ENCODE results near the gene ASTN2. TPM values are rescaled to one million over a fixed set of nuclear protein-coding genes. Genes with fewer than 3 reads are reported as not detected.

ASTN2 gene
- polyA plus RNA-seq, 1 donor from 2014 or later: 6.8 TPM

DNA sequence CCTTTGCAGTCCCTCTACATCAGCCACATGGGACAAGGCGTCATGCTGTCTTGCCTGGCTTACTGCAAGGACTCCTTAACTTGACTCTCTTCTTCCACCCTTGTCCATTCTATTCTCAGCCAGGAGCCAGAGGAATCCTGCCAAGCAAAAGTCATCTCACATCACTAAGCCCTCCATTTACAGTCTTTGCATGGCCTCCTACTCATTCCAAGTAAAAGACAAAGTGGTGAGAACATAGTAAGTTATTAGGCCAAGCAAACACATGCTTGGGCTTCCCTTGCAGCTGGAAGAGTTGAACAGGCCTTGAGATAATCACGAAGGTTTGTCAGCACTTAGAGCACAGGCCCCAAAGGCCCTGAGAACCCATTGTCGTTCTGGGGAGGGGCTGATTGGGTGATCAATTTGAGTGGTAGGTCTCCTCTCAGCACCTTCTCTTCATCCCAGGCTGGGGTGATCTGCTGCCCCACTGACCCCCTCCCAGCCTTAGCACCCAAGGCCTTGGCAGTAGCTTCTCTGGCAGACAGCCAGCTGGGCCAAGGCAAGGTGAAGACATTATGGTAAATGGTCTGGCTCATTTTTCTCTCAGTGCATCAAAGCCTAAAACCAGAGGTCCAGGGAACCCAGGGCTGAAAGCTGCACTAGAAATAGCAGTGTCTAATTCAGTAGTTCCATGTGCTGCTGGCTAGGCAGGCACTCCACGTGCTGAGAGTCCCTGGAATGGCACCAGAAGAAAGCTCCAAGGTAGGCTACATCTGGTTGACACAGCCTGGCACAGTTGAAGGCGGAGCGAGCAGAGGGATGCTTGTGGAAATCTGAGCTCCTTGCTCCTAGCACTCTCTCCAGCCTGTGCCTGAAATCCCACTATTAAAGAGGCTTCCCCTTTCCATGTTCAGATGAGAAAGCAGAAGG is 121.4 kb downstream of the ASTN2 start:
- Histone ChIP-seq H2AFZ (ENCODE audit: low read depth, low read length) (no peak overlapping the region), H3K9me3 (ENCODE audit: low read length) (no peaks in the 10 kb centered on the region), H3F3A (ENCODE audit: insufficient read depth, low read length, poor library complexity, severe bottlenecking) (no peaks in the 10 kb centered on the region), H3K4me3 (ENCODE audit: low read length) (no peak overlapping the region), H3K36me3 (ENCODE audit: insufficient read depth, low read length) (no peaks in the 10 kb centered on the region), H3K27me3 (ENCODE audit: insufficient read depth, low read depth, low read length) (no peaks in the 10 kb centered on the region), H3K9me2 (ENCODE audit: insufficient read depth, low read length) (no peaks in the 10 kb centered on the region), H3K27ac (ENCODE audit: low read length) (no peak overlapping the region), H3K79me2 (replicated peaks; ENCODE audit: insufficient read depth, low read length) (no peaks in the 10 kb centered on the region), H3K9ac (ENCODE audit: low read length) (no peak overlapping the region), H3K4me2 (ENCODE audit: low read length) (no peak overlapping the region), H4K20me1 (ENCODE audit: insufficient read depth) (no peaks in the 10 kb centered on the region)
- TF ChIP-seq EZH2 (IDR thresholded peaks at IDR 0.05; ENCODE audit: borderline replicate concordance, insufficient read depth, low read length, poor library complexity, severe bottlenecking): no peak
- TF ChIP-seq RAD21 (conservative IDR thresholded peaks at IDR 0.05): no peak
- no peak for TF ChIP-seq EP300 (conservative IDR thresholded peaks at IDR 0.05; ENCODE audit: poor library complexity, severe bottlenecking)
- no peak for TF ChIP-seq POLR2AphosphoS5 (IDR thresholded peaks at IDR 0.05)
- TF ChIP-seq MXI1 (conservative IDR thresholded peaks at IDR 0.05; ENCODE audit: poor library complexity, severe bottlenecking): no peak
- no peak for TF ChIP-seq REST (IDR thresholded peaks at IDR 0.05; ENCODE audit: borderline replicate concordance)
- no peak for TF ChIP-seq CTCF (IDR thresholded peaks at IDR 0.05; ENCODE audit: poor library complexity, severe bottlenecking)
- TF ChIP-seq TAF1 (IDR thresholded peaks at IDR 0.05; ENCODE audit: low read depth): no peak
- TF ChIP-seq SMC3 (conservative IDR thresholded peaks at IDR 0.05; ENCODE audit: poor library complexity): no peak

DNA sequence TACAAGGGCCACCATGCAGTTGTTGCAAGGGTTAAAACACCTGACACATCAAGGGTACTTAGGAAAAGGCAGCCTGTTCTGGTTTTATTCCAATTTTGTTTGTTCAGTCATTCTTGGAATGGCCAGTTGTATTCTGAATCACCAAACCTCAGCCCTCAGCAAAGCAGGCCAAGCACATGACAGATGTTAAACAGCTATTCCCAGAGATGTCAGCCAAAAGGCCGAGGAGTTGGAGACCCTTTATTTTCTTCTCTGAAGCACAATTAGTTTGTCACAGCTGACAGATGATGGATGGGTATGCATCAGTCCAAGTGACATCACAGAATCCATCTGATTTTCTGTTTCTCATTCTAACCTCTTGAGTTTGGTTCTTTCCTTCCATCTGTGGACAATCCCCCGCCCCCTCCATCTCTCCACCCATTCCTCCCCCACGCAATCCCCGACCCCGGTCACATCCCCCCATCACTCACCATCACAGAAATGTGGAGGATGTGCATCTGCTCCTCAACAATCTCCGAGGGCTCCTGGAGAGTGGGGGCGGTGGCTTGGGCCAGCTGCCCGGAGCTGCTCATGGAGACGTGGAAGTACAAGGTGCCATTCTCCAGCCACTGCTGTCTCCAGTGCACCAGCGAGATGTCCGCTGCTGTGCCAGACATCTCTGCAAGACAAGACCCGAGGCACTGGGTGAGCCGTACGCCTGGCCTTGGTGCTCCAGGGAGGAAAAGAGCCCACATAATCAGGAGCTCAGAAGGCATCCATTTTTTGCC is 123.8 kb downstream of the ASTN2 start:
- no peaks in the 10 kb centered on the region for H3K9me2 ChIP-seq (ENCODE audit: insufficient read depth, low read length)
- no peaks in the 10 kb centered on the region for H3K79me2 ChIP-seq (replicated peaks; ENCODE audit: insufficient read depth, low read length)
- H3K27ac ChIP-seq (ENCODE audit: low read length): peak overlapping the region; percentile 50
- TF ChIP-seq EP300 (conservative IDR thresholded peaks at IDR 0.05; ENCODE audit: poor library complexity, severe bottlenecking): peak; percentile 70
- no peak for TF ChIP-seq TAF1 (IDR thresholded peaks at IDR 0.05; ENCODE audit: low read depth)
- H3K4me3 ChIP-seq (ENCODE audit: low read length): no peak overlapping the region
- no peak overlapping the region for H3K9ac ChIP-seq (ENCODE audit: low read length)
- no peaks in the 10 kb centered on the region for H3K9me3 ChIP-seq (ENCODE audit: low read length)
- H3K4me2 ChIP-seq (ENCODE audit: low read length): peak overlapping the region; percentile 19
- H4K20me1 ChIP-seq (ENCODE audit: insufficient read depth): no peaks in the 10 kb centered on the region
- H3K27me3 ChIP-seq (ENCODE audit: insufficient read depth, low read depth, low read length): no peaks in the 10 kb centered on the region
- no peaks in the 10 kb centered on the region for H3F3A ChIP-seq (ENCODE audit: insufficient read depth, low read length, poor library complexity, severe bottlenecking)
- no peaks in the 10 kb centered on the region for H3K36me3 ChIP-seq (ENCODE audit: insufficient read depth, low read length)
- no peak overlapping the region for H2AFZ ChIP-seq (ENCODE audit: low read depth, low read length)
